ENCODE measurements around the gene HACE1. TPM values are rescaled to one million over a fixed set of nuclear protein-coding genes. Genes with fewer than 3 reads are reported as not detected.

HACE1 gene
- polyA plus RNA-seq, 1 experiment: 13.6 TPM

DNA sequence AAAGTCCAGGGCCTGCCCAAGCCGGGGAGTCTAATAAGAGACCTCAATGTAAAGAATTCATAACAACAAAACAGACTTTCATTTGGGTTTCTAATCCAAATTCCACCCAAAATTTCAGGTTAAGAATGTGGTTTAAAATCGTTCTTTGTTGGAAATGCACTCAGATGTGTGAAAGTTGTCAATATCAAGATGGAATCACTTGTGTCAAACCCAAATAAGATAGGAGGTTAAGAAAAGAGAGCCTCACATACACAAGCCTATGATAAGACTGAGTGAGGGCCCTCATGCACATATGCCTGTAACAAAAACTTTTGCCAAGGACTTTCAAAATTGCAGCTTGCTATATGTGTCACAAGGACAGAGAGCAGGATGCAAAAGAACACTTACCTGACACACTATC, 145.7 kb downstream of the HACE1 start:
- no peak overlapping the region for H3K4me3 ChIP-seq (ENCODE audit: low read depth, low read length)
- POLR2A ChIA-PET: no interaction called here
- DNase-seq (ENCODE audit: low read depth, low spot score): no peak
- no peak overlapping the region for H3K27ac ChIP-seq (ENCODE audit: low read depth, low read length)
- H3K9me3 ChIP-seq (ENCODE audit: control insufficient read depth, insufficient read depth, low read length): no peaks in the 10 kb centered on the region
- CTCF ChIA-PET: interaction anchor here (2.0 kb wide), 1 partner anchor 14 kb away, joined by 5 read pairs; no protein-coding TSS in a partner anchor
- H3K27me3 ChIP-seq (ENCODE audit: control insufficient read depth, insufficient read depth, low read length): no peaks in the 10 kb centered on the region
- TF ChIP-seq, protein P1, sequence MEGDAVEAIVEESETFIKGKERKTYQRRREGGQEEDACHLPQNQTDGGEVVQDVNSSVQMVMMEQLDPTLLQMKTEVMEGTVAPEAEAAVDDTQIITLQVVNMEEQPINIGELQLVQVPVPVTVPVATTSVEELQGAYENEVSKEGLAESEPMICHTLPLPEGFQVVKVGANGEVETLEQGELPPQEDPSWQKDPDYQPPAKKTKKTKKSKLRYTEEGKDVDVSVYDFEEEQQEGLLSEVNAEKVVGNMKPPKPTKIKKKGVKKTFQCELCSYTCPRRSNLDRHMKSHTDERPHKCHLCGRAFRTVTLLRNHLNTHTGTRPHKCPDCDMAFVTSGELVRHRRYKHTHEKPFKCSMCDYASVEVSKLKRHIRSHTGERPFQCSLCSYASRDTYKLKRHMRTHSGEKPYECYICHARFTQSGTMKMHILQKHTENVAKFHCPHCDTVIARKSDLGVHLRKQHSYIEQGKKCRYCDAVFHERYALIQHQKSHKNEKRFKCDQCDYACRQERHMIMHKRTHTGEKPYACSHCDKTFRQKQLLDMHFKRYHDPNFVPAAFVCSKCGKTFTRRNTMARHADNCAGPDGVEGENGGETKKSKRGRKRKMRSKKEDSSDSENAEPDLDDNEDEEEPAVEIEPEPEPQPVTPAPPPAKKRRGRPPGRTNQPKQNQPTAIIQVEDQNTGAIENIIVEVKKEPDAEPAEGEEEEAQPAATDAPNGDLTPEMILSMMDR (IDR thresholded peaks at IDR 0.05; ENCODE audit: low read depth, low read length): no peak

DNA sequence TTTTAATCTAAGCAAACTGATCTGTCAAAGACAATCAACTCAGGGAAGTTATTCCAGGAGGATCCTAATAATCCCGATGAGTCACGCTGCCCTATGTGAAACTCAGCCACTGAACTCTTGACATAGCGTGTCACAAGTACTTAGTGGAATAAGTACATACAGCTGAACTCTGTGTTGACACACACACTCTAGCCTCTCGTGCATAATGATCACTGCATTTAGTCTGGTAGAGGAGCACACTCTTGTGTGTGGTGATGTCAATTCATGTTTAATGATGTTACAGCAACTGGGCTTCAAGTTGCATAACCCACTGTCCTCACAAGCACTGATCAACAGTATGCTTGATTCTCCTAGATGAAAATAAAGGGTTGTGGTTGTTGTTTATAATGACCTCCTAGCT, 148.3 kb downstream of the HACE1 start:
- TF ChIP-seq, protein P1 (IDR thresholded peaks at IDR 0.05; ENCODE audit: low read depth, low read length): no peak
- CTCF ChIA-PET: interaction anchor here (1.0 kb wide), 2 partner anchors 27 to 62 kb away, joined by 3 to 4 read pairs; no protein-coding TSS in a partner anchor
- Histone ChIP-seq H3K27me3 (ENCODE audit: control insufficient read depth, insufficient read depth, low read length) (no peaks in the 10 kb centered on the region), H3K9me3 (ENCODE audit: control insufficient read depth, insufficient read depth, low read length) (no peaks in the 10 kb centered on the region), H3K4me3 (ENCODE audit: low read depth, low read length) (no peak overlapping the region), H3K27ac (ENCODE audit: low read depth, low read length) (no peak overlapping the region)
- no peak for DNase-seq (ENCODE audit: low read depth, low spot score)
- POLR2A ChIA-PET: no interaction called here

DNA sequence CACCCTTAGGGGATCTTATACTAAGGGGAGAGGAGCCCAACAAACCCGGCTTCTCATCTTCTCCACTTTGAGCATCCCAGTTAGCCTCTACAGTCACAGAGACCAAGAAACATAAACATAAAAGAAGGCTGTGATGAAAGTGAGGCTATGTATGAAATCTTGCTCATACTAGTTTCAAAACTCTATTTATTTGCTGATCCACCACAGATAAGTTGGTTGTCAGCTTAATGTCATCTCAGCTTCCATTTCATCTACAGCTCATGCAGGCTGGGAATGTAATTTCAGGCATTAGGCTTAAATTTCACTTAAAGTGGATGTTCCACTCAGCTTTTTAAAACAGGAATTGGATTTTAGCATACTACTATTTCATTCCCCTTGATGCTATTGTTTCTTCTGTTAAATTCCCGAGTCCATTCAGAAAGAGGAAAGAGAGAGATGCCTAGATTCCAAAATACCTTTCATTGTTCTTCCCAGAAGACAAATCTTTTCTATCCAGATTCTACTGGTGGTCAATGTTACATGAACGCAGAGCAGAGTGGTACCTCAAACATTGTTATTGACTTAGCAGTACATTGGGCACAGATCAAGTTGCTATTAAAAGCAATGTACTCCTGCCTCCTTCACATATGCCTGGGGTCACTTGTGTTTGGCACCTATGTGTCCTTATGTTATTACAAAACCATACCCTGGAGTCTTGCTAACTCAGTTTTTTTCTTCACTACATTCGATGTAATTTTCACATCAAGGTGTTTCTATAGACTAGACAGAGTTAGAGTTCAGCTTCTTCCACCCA, 149.0 kb downstream of the HACE1 start:
- ChIA-PET POLR2A (no interaction called here), CTCF (interaction anchor here (1.0 kb wide), 1 partner anchor 27 kb away, joined by 3 read pairs; no protein-coding TSS in a partner anchor)
- no peak for DNase-seq (ENCODE audit: low read depth, low spot score)
- Histone ChIP-seq H3K27me3 (ENCODE audit: control insufficient read depth, insufficient read depth, low read length) (no peaks in the 10 kb centered on the region), H3K4me3 (ENCODE audit: low read depth, low read length) (no peak overlapping the region), H3K27ac (ENCODE audit: low read depth, low read length) (no peak overlapping the region), H3K9me3 (ENCODE audit: control insufficient read depth, insufficient read depth, low read length) (no peaks in the 10 kb centered on the region)
- TF ChIP-seq, protein P1 (IDR thresholded peaks at IDR 0.05; ENCODE audit: low read depth, low read length): no peak

DNA sequence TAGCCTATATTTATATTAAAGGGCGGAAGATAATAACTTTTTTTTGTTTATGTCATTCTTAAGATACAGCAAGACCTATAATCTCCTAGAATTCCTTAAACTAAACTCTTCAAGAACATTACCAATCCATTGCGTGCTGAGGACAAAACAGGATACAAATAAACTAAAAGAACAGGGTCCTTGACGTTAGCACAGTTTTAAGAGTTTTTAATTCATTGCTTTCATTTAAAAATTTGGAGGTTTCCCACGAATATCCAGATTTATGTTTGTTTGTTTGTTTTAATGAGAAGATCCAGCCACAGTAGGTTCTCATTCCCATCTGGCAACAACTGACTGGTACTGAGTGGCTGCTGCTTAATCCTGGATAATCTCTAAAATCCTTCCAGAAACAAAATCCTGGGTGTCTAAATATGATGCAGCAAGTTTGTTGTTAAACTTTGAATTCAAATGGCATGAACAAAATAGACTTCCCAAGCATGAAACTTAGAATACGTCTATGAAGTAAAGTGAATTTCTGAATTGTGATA, 153.7 kb downstream of the HACE1 start:
- Histone ChIP-seq H3K9me3 (ENCODE audit: control insufficient read depth, insufficient read depth, low read length) (no peaks in the 10 kb centered on the region), H3K27ac (ENCODE audit: low read depth, low read length) (no peak overlapping the region), H3K4me3 (ENCODE audit: low read depth, low read length) (no peak overlapping the region), H3K27me3 (ENCODE audit: control insufficient read depth, insufficient read depth, low read length) (no peaks in the 10 kb centered on the region)
- no peak for DNase-seq (ENCODE audit: low read depth, low spot score)
- ChIA-PET POLR2A (no interaction called here), CTCF (interaction anchor here (0.5 kb wide), 1 partner anchor 80 kb away, joined by 4 read pairs; no protein-coding TSS in a partner anchor)
- TF ChIP-seq, protein P1 (IDR thresholded peaks at IDR 0.05; ENCODE audit: low read depth, low read length): no peak

DNA sequence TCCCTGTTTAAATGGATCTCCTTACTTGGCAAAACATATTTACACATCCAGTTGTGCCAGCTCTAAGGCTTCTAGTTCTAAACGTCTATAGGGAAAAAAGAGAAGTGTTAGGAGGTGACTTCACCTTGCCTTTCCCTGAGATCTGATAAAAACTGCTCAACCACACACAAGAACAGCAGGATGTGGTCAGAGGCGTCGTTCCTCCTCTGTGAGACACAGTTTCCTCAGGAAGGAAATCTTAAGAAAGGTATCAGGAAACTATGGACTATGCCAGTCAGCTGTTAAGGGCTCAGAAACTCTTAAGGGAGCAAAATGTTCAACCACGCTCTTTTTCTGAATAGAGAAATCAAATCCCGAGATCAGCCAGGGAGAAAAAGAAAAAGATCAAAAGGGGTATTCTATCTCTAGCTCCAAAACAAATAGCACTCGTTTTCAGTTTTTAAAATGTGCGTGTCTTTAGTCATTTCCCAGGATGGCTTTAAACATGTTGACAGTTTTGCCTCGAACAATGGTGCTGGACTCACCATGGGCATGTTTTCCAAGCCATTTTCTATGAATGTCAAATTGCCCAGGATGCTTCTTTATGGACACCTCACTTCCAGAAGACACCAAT, 154.5 kb downstream of the HACE1 start:
- Histone ChIP-seq H3K27me3 (ENCODE audit: control insufficient read depth, insufficient read depth, low read length) (no peaks in the 10 kb centered on the region), H3K9me3 (ENCODE audit: control insufficient read depth, insufficient read depth, low read length) (no peaks in the 10 kb centered on the region), H3K27ac (ENCODE audit: low read depth, low read length) (no peak overlapping the region), H3K4me3 (ENCODE audit: low read depth, low read length) (no peak overlapping the region)
- ChIA-PET CTCF (no interaction called here), POLR2A (no interaction called here)
- peak; percentile 34 for DNase-seq (ENCODE audit: low read depth, low spot score)
- TF ChIP-seq, protein P1 (IDR thresholded peaks at IDR 0.05; ENCODE audit: low read depth, low read length): no peak
